ENCODE results near the gene MAPKAP1.
"Not testable (repeated sequence)": the region's sequence is repeated elsewhere in the genome, so short reads cannot be mapped to it uniquely, and the experiment has no call there.

The MAPKAP1 gene

DNA sequence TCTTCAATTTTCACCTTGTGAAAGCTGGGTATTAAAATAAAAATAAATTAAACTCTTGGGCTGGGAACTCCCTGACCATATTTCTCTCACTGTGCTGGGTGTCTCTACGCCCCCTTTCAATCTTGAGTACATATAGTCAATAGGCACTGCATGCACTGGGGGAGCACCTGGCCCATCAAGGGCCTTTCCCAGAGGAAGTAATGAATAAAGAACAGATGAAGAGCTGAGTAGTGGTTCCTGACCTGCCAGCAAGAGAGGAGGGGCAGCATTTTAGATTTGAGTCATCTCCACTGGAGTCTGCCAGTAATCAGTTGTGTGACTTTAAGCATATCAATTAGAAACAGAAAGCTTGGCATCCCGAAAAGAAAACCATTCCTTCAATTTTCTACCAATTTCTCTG lies 6.2 kb downstream of the MAPKAP1 start:
- H3K4me3 ChIP-seq (ENCODE audit: low read depth, low read length) = no peak overlapping the region
- DNase-seq (ENCODE audit: low read depth) = no peak
- TF ChIP-seq, protein P1, sequence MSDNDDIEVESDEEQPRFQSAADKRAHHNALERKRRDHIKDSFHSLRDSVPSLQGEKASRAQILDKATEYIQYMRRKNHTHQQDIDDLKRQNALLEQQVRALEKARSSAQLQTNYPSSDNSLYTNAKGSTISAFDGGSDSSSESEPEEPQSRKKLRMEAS (IDR thresholded peaks at IDR 0.05; ENCODE audit: low read depth, low read length) = no peak
- TF ChIP-seq MYC (IDR thresholded peaks at IDR 0.05; ENCODE audit: low read depth, low read length) (no peak), POLR2A (IDR thresholded peaks at IDR 0.05; ENCODE audit: extremely low read depth, insufficient read length) (no peak)

DNA sequence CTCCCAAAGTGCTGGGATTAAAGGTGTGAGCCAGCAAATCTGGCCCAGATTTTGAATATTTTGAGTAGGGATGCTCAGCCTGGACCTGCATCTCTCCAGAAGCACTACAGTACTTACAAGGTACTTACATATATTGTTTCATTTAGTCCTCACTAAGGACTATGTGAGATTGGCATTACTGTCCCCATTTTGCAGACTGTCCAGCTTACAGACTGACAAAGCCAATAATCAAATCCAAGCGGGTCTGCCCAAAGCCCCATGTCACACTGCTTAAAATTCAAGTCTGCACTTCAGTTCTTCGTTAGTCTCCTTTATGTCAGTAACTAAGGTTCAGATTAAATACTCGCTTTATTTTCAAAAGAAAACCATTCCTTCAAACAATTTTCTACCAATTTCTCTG lies 7.1 kb downstream of the MAPKAP1 start:
- no peak for DNase-seq (ENCODE audit: low read depth)
- H3K4me3 ChIP-seq (ENCODE audit: low read depth, low read length) = no peak overlapping the region
- TF ChIP-seq MYC (IDR thresholded peaks at IDR 0.05; ENCODE audit: low read depth, low read length) = no peak
- TF ChIP-seq, protein P2, sequence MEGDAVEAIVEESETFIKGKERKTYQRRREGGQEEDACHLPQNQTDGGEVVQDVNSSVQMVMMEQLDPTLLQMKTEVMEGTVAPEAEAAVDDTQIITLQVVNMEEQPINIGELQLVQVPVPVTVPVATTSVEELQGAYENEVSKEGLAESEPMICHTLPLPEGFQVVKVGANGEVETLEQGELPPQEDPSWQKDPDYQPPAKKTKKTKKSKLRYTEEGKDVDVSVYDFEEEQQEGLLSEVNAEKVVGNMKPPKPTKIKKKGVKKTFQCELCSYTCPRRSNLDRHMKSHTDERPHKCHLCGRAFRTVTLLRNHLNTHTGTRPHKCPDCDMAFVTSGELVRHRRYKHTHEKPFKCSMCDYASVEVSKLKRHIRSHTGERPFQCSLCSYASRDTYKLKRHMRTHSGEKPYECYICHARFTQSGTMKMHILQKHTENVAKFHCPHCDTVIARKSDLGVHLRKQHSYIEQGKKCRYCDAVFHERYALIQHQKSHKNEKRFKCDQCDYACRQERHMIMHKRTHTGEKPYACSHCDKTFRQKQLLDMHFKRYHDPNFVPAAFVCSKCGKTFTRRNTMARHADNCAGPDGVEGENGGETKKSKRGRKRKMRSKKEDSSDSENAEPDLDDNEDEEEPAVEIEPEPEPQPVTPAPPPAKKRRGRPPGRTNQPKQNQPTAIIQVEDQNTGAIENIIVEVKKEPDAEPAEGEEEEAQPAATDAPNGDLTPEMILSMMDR (IDR thresholded peaks at IDR 0.05; ENCODE audit: low read depth, low read length) = no peak
- TF ChIP-seq, protein P1 (IDR thresholded peaks at IDR 0.05; ENCODE audit: low read depth, low read length) = no peak
- TF ChIP-seq POLR2A (IDR thresholded peaks at IDR 0.05; ENCODE audit: extremely low read depth, insufficient read length) = no peak

DNA sequence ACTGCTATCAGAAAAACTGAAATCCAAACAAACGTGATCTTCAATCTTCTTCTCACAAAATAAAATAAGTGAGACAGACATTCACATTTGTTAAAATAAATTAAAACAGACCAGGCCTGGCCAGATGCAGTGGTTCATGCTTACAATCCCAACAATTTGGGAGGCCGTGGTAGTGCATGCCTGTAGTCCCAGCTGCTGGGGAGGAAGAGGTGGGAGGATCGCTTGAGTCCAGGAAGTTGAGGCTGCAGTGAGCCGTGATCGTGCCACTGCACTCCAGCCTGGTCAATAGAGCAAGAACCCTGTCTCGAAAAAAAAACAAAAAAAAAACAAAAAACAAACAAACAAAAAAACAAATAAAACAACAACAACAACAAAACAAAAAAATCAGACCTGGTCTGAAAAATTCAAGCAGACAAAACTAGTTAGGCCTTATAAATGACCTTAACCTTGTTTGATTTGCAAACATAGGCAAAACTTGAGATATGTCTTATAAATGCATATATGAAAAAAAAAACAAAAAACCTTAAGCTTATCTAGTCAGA lies 10.8 kb downstream of the MAPKAP1 start:
- no peak overlapping the region for H3K4me3 ChIP-seq (ENCODE audit: low read depth, low read length)
- DNase-seq (ENCODE audit: low read depth) = peak; percentile 55
- TF ChIP-seq, protein P2 (IDR thresholded peaks at IDR 0.05; ENCODE audit: low read depth, low read length) = no peak
- TF ChIP-seq, protein P1 (IDR thresholded peaks at IDR 0.05; ENCODE audit: low read depth, low read length) = no peak
- TF ChIP-seq POLR2A (IDR thresholded peaks at IDR 0.05; ENCODE audit: extremely low read depth, insufficient read length) (no peak), MYC (IDR thresholded peaks at IDR 0.05; ENCODE audit: low read depth, low read length) (no peak)

DNA sequence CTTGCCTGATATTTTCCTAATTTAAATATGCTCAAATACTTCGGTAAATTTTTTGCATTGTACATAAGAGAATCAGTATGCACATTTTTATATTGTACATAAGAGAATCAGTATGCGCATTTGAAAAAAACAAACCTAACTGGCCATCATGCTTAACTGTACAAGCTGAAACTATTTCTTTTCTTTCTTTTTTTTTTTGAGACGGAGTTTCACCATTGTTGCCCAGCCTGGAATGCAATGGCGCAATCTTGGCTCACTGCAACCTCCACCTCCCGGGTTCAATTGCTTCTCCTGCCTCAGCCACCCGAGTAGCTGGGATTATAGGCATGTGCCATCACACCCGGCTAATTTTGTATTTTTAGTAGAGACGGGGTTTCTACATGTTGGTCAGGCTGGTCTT lies 11.5 kb downstream of the MAPKAP1 start:
- DNase-seq (ENCODE audit: low read depth); H3K4me3 ChIP-seq (ENCODE audit: low read depth, low read length): not testable (repeated sequence)

DNA sequence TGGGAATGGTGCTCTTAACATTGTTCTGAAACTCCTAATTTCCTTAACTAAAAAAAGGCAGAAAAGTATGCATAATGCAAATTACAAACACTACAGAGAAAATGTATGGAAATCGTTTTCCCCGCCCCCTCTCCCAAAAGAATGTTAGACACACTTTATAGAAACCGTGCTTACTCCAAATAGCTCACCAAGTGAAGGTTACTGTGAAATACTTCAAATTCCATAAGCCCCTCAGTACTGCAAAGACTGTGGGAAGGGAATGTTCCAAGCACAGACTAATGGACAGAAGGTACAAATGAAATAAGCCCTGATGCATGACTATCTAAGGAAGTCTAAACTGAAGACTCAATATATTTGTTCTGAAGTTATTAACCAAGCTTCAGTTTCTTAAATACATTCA lies 12.5 kb downstream of the MAPKAP1 start:
- no peak for DNase-seq (ENCODE audit: low read depth)
- H3K4me3 ChIP-seq (ENCODE audit: low read depth, low read length) = no peak overlapping the region

DNA sequence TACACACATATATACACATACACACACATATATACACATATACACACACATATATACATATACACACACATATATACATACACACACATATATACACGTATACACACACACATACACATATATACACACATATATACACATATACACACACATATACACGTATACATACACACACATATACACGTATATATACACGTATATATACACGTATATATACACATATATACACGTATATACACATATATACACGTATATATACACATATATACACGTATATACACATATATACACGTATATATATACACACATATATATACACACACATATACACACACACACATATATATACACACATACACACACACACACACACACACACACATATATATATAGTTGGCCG lies 13.5 kb downstream of the MAPKAP1 start:
- H3K4me3 ChIP-seq (ENCODE audit: low read depth, low read length); DNase-seq (ENCODE audit: low read depth): not testable (repeated sequence)

More for the DNA sequence above, 12.5 kb downstream of the MAPKAP1 start:
- TF ChIP-seq MYC (IDR thresholded peaks at IDR 0.05; ENCODE audit: low read depth, low read length) = no peak
- TF ChIP-seq, protein P2 (IDR thresholded peaks at IDR 0.05; ENCODE audit: low read depth, low read length) = no peak
- no peak for TF ChIP-seq POLR2A (IDR thresholded peaks at IDR 0.05; ENCODE audit: extremely low read depth, insufficient read length)
- TF ChIP-seq, protein P1 (IDR thresholded peaks at IDR 0.05; ENCODE audit: low read depth, low read length) = no peak

DNA sequence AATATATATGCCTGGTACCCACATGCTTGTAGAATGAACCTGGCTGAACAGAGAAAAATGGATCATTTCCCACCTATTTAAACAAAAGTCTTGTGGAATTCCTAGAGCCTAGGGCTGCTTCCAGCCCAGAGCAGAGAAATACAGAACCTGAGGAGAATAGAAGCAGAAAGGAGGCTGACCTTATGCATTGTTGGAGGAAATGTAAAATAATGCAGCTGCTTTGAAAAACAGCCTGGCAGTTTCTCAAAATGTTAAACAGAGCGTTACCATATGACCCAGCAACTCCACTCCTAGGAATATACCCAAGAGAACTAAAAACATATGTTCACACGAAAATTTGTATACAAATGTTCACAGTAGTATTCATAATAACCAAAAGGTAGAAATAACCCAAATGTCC lies 15.1 kb downstream of the MAPKAP1 start:
- H3K4me3 ChIP-seq (ENCODE audit: low read depth, low read length) = no peak overlapping the region
- DNase-seq (ENCODE audit: low read depth) = no peak
- TF ChIP-seq MYC (IDR thresholded peaks at IDR 0.05; ENCODE audit: low read depth, low read length) (no peak), POLR2A (IDR thresholded peaks at IDR 0.05; ENCODE audit: extremely low read depth, insufficient read length) (no peak)
- TF ChIP-seq, protein P2 (IDR thresholded peaks at IDR 0.05; ENCODE audit: low read depth, low read length) = no peak
- TF ChIP-seq, protein P1 (IDR thresholded peaks at IDR 0.05; ENCODE audit: low read depth, low read length) = no peak

All from NB4 (cell line).